ENCODE data around the gene HECTD2. TPM values are rescaled to one million over a fixed set of nuclear protein-coding genes. Genes with fewer than 3 reads are reported as not detected.

HECTD2 gene
- polyA plus RNA-seq, 3 donors, result 0.12 TPM; not detected in 2

DNA sequence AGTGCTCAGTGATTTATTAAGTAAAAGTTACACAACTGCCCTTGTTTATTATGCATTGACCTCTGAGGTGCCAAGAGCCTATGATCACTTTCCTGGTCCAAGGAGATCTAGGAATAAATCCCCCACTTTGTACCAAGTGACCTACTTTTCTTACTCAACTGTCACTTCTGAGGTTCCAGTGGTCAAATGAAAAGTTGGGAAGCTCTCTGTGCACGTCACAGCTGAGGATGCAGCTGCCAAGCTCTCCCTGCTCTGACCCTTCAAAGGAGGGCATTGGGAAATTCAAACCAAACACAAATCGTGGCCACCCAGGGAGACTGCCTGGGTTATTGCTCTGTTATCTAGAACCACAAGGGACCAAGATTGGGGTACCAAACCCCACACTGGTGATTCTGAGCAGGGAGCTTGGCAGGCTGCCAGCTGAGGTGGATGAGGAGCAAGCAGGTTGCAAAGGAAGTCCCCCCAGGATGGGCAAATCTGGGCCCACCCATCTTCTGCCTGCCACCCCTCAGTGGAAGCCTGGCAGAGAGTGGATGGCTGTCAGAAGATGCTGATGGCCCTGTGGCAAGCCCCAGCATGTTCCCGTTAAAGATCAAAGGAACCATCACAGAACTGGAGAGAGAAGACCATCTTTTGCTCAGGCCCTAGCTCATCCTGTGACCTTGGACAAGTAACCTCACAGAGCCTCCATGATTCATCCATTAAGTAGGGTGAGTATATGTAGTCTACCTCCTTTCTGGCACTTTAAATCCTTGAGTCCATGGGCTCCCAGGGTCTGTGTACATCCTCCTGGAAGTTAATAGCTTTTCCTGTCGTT, 116.0 kb downstream of the HECTD2 start:
- Histone ChIP-seq H3K36me3 (replicated peaks in 1 of 2; ENCODE audit: control insufficient read depth in 1 of 2, insufficient read depth in 2 of 2, low read length in 2 of 2) (no peaks in the 10 kb centered on the region), H3K27ac (ENCODE audit: low read depth in 1 of 2, low read length in 2 of 2) (no peak overlapping the region), H3K4me3 (replicated peaks in 1 of 3; ENCODE audit: low read depth in 2 of 3, low read length in 3 of 3) (no peak overlapping the region), H4K20me1 (ENCODE audit: insufficient read depth, low read length) (no peaks in the 10 kb centered on the region), H3K9ac (ENCODE audit: insufficient read depth, low read length, poor library complexity, severe bottlenecking) (no peak overlapping the region), H3K9me3 (replicated peaks in 1 of 2; ENCODE audit: control insufficient read depth in 1 of 2, insufficient read depth in 1 of 2, low read length in 2 of 2) (no peaks in the 10 kb centered on the region), H3K27me3 (ENCODE audit: control insufficient read depth in 2 of 2, insufficient read depth in 2 of 2, low read length in 2 of 2) (no peaks in the 10 kb centered on the region), H3K79me2 (ENCODE audit: insufficient read depth, low read length) (no peaks in the 10 kb centered on the region), H3K4me2 (replicated peaks; ENCODE audit: extremely low read depth, low read length, poor library complexity, severe bottlenecking) (no peak overlapping the region), H3K4me1 (ENCODE audit: control insufficient read depth in 1 of 2, insufficient read depth in 2 of 2, low read length in 2 of 2) (peaks cover 0 to 8% of the 10 kb centered on the region in 2 donors), H2AFZ (ENCODE audit: insufficient read depth, low read depth, low read length, poor library complexity, severe bottlenecking) (no peak overlapping the region)
- intact Hi-C loops (cut with micrococcal nuclease), result no loop called here
- no peaks in the 10 kb centered on the region for H3K36me3 Mint-ChIP-seq
- peaks cover 0 to 15% (median 5%) of the 10 kb centered on the region in 7 donors for H3K9me3 Mint-ChIP-seq
- H3K27me3 Mint-ChIP-seq (ENCODE audit: low read depth in 3 of 3), result peaks cover 2 to 4% (median 3%) of the 10 kb centered on the region in 3 donors
- TF ChIP-seq CTCF (IDR thresholded peaks at IDR 0.05), result no peak
- no peak overlapping the region for H3K4me3 Mint-ChIP-seq
- WGBS (ENCODE audit: insufficient coverage), result 75% methylated on average over 1 of the region's 4 CpGs
- DNase-seq, result no peak
- H3K27ac Mint-ChIP-seq, result no peak overlapping the region
- H3K4me1 Mint-ChIP-seq, result peaks cover 10% of the 10 kb centered on the region

DNA sequence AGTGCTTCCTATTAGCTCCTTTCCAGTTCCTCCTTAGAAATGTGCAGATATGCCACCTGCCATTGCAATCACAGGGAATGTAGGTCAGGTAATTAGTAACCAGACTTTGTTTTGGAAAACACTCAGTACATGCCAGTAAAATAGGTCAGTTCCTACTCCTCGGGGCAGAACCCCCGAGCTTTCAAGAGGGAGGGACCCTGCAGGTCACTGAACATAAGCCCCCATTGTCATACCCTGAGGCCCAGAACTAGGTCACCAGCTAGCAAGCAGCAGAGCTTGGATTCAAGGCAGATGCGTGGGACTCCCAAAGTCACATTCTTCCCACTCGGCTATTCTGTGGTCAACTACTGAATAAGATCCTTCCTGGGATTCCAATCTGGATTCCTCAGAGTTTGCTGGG, 117.9 kb downstream of the HECTD2 start:
- Histone ChIP-seq H3K27ac (ENCODE audit: low read depth in 1 of 2, low read length in 2 of 2) (no peak overlapping the region), H3K27me3 (ENCODE audit: control insufficient read depth in 2 of 2, insufficient read depth in 2 of 2, low read length in 2 of 2) (no peaks in the 10 kb centered on the region), H3K79me2 (ENCODE audit: insufficient read depth, low read length) (no peaks in the 10 kb centered on the region), H2AFZ (ENCODE audit: insufficient read depth, low read depth, low read length, poor library complexity, severe bottlenecking) (no peak overlapping the region), H3K9me3 (replicated peaks in 1 of 2; ENCODE audit: control insufficient read depth in 1 of 2, insufficient read depth in 1 of 2, low read length in 2 of 2) (no peaks in the 10 kb centered on the region), H4K20me1 (ENCODE audit: insufficient read depth, low read length) (no peaks in the 10 kb centered on the region), H3K36me3 (replicated peaks in 1 of 2; ENCODE audit: control insufficient read depth in 1 of 2, insufficient read depth in 2 of 2, low read length in 2 of 2) (no peaks in the 10 kb centered on the region), H3K9ac (ENCODE audit: insufficient read depth, low read length, poor library complexity, severe bottlenecking) (no peak overlapping the region), H3K4me3 (replicated peaks in 1 of 3; ENCODE audit: low read depth in 2 of 3, low read length in 3 of 3) (no peak overlapping the region), H3K4me1 (ENCODE audit: control insufficient read depth in 1 of 2, insufficient read depth in 2 of 2, low read length in 2 of 2) (no peaks in the 10 kb centered on the region), H3K4me2 (replicated peaks; ENCODE audit: extremely low read depth, low read length, poor library complexity, severe bottlenecking) (no peak overlapping the region)
- DNase-seq, result no peak
- Mint-ChIP-seq H3K9me3 (peaks cover 0 to 10% (median 5%) of the 10 kb centered on the region in 7 donors), H3K4me3 (no peak overlapping the region), H3K27me3 (ENCODE audit: low read depth in 3 of 3) (peaks cover 4 to 5% (median 5%) of the 10 kb centered on the region in 3 donors), H3K4me1 (no peaks in the 10 kb centered on the region), H3K27ac (no peak overlapping the region), H3K36me3 (no peaks in the 10 kb centered on the region)
- intact Hi-C loops (cut with micrococcal nuclease), result no loop called here
- TF ChIP-seq CTCF (IDR thresholded peaks at IDR 0.05), result no peak
- WGBS (ENCODE audit: insufficient coverage), result 100% methylated on average over 4 of the region's 4 CpGs
